ENCODE measurements around the gene ATP1A2.

GRCh38 chr1:160086456-160086892 is 29.1 kb upstream of the ATP1A2 start:
- TF ChIP-seq POLR2AphosphoS5 (IDR thresholded peaks at IDR 0.05) (no peak), CTCF (IDR thresholded peaks at IDR 0.05) (no peak), EP300 (IDR thresholded peaks at IDR 0.05) (no peak)
